ENCODE data around the gene SLC25A13. TPM values are rescaled to one million over a fixed set of nuclear protein-coding genes. Genes with fewer than 3 reads are reported as not detected.

Gene SLC25A13
- total RNA-seq, 1 donor = 19.2 TPM

- H3K4me3 ChIP-seq (ENCODE audit: insufficient read depth, low read length) = no peak overlapping the region
- H3K4me1 ChIP-seq (ENCODE audit: insufficient read depth, low read length) = no peaks in the 10 kb centered on the region
- H3K9me3 ChIP-seq (ENCODE audit: low read depth, low read length) = no peaks in the 10 kb centered on the region
- H3K79me2 ChIP-seq (ENCODE audit: insufficient read depth, low read length) = no peaks in the 10 kb centered on the region
- TF ChIP-seq CTCF (IDR thresholded peaks at IDR 0.05; ENCODE audit: extremely low read depth, low read depth, low read length) = no peak
- no peak overlapping the region for H3K4me2 ChIP-seq (ENCODE audit: insufficient read depth, low read length)
- no peaks in the 10 kb centered on the region for H4K20me1 ChIP-seq (ENCODE audit: insufficient read depth, low read length)
- H3K36me3 ChIP-seq (ENCODE audit: insufficient read depth, low read length) = no peaks in the 10 kb centered on the region
- no peak overlapping the region for H2AFZ ChIP-seq (ENCODE audit: low read length)
- no peak overlapping the region for H3K27ac ChIP-seq (ENCODE audit: low read depth, low read length)
- H3K27me3 ChIP-seq (ENCODE audit: insufficient read depth, low read length) = peaks cover 2% of the 10 kb centered on the region
- DNase-seq (ENCODE audit: insufficient read length, low spot score, missing footprints) = no peak
These were observed 24.5 kb upstream of the SLC25A13 start for GRCh38 chr7:96346293-96346953.

- H3K36me3 ChIP-seq (ENCODE audit: insufficient read depth, low read length) = no peaks in the 10 kb centered on the region
- no peak for DNase-seq (ENCODE audit: insufficient read length, low spot score, missing footprints)
- no peak for TF ChIP-seq CTCF (IDR thresholded peaks at IDR 0.05; ENCODE audit: extremely low read depth, low read depth, low read length)
- peaks cover 2% of the 10 kb centered on the region for H3K27me3 ChIP-seq (ENCODE audit: insufficient read depth, low read length)
- no peaks in the 10 kb centered on the region for H4K20me1 ChIP-seq (ENCODE audit: insufficient read depth, low read length)
- H3K4me3 ChIP-seq (ENCODE audit: insufficient read depth, low read length) = no peak overlapping the region
- H3K9me3 ChIP-seq (ENCODE audit: low read depth, low read length) = no peaks in the 10 kb centered on the region
- no peak overlapping the region for H3K27ac ChIP-seq (ENCODE audit: low read depth, low read length)
- no peak overlapping the region for H3K4me2 ChIP-seq (ENCODE audit: insufficient read depth, low read length)
- H3K79me2 ChIP-seq (ENCODE audit: insufficient read depth, low read length) = no peaks in the 10 kb centered on the region
- no peaks in the 10 kb centered on the region for H3K4me1 ChIP-seq (ENCODE audit: insufficient read depth, low read length)
- H2AFZ ChIP-seq (ENCODE audit: low read length) = no peak overlapping the region
These were observed 22.3 kb upstream of the SLC25A13 start for GRCh38 chr7:96344236-96344635.

- H4K20me1 ChIP-seq (ENCODE audit: insufficient read depth, low read length) = no peaks in the 10 kb centered on the region
- H3K4me1 ChIP-seq (ENCODE audit: insufficient read depth, low read length) = no peaks in the 10 kb centered on the region
- TF ChIP-seq CTCF (IDR thresholded peaks at IDR 0.05; ENCODE audit: extremely low read depth, low read depth, low read length) = no peak
- DNase-seq (ENCODE audit: insufficient read length, low spot score, missing footprints) = no peak
- no peak overlapping the region for H3K27ac ChIP-seq (ENCODE audit: low read depth, low read length)
- H3K9me3 ChIP-seq (ENCODE audit: low read depth, low read length) = no peaks in the 10 kb centered on the region
- no peaks in the 10 kb centered on the region for H3K79me2 ChIP-seq (ENCODE audit: insufficient read depth, low read length)
- H3K4me3 ChIP-seq (ENCODE audit: insufficient read depth, low read length) = no peak overlapping the region
- no peaks in the 10 kb centered on the region for H3K36me3 ChIP-seq (ENCODE audit: insufficient read depth, low read length)
- H2AFZ ChIP-seq (ENCODE audit: low read length) = no peak overlapping the region
- no peak overlapping the region for H3K4me2 ChIP-seq (ENCODE audit: insufficient read depth, low read length)
- H3K27me3 ChIP-seq (ENCODE audit: insufficient read depth, low read length) = peaks cover 2% of the 10 kb centered on the region
These were observed 20.2 kb upstream of the SLC25A13 start for GRCh38 chr7:96342049-96342448.

GRCh38 chr7:96337519-96337918 lies 15.6 kb upstream of the SLC25A13 start:
- Histone ChIP-seq H3K79me2 (ENCODE audit: insufficient read depth, low read length) (no peaks in the 10 kb centered on the region), H3K9me3 (ENCODE audit: low read depth, low read length) (no peaks in the 10 kb centered on the region), H3K36me3 (ENCODE audit: insufficient read depth, low read length) (no peaks in the 10 kb centered on the region), H4K20me1 (ENCODE audit: insufficient read depth, low read length) (no peaks in the 10 kb centered on the region), H3K4me2 (ENCODE audit: insufficient read depth, low read length) (no peak overlapping the region), H2AFZ (ENCODE audit: low read length) (no peak overlapping the region), H3K27me3 (ENCODE audit: insufficient read depth, low read length) (no peaks in the 10 kb centered on the region), H3K4me1 (ENCODE audit: insufficient read depth, low read length) (peaks cover 4% of the 10 kb centered on the region), H3K4me3 (ENCODE audit: insufficient read depth, low read length) (no peak overlapping the region), H3K27ac (ENCODE audit: low read depth, low read length) (no peak overlapping the region)
- peak; percentile 74 for DNase-seq (ENCODE audit: insufficient read length, low spot score, missing footprints)
- no peak for TF ChIP-seq CTCF (IDR thresholded peaks at IDR 0.05; ENCODE audit: extremely low read depth, low read depth, low read length)

All from osteoblast (primary cell).